G401 (cell line): Measurements from ENCODE around the gene DAPK2. TPM values are rescaled to one million over a fixed set of nuclear protein-coding genes. Genes with fewer than 3 reads are reported as not detected.
"Not testable (repeated sequence)": the region's sequence is repeated elsewhere in the genome, so short reads cannot be mapped to it uniquely, and the experiment has no call there.

Source experiments
- DNase-seq: peaks from one replicate; pipeline ENCODE4 v3.0.0-alpha.2; 2015; ENCODE audit warnings: low spot score
- in situ Hi-C: cut with HindIII; loops from 2 replicates; pipeline ENCODE4 v1.10.0; 2016; ENCODE audit warnings: low sequenced_read_pairs, mixed read lengths
- total RNA-seq: library from RNA; depleted of rRNA; stranded (reverse); fragments of >200 nt; shearing (Covaris generic); gene quantifications from 2 replicates; pipeline ENCODE4 v1.2.3, GENCODE V29; 2014

DAPK2 gene
- total RNA-seq, 1 experiment from 2014 or later: 24.4 TPM

GRCh38 chr15:63962947-63963721 lies 83.2 kb downstream of the DAPK2 start:
- DNase-seq, in situ Hi-C loops: not testable (repeated sequence)

- in situ Hi-C loops: no loop called here
- no peak for DNase-seq
Measured at GRCh38 chr15:63953524-63953923, 92.8 kb downstream of the DAPK2 start.

GRCh38 chr15:63950911-63951481 lies 95.3 kb downstream of the DAPK2 start:
- DNase-seq: no peak
- in situ Hi-C loops: no loop called here

- in situ Hi-C loops: no loop called here
Measured at GRCh38 chr15:63948971-63949370, 97.3 kb downstream of the DAPK2 start.

GRCh38 chr15:63948436-63948835 lies 97.8 kb downstream of the DAPK2 start:
- in situ Hi-C loops: no loop called here
- no peak for DNase-seq

More at GRCh38 chr15:63948971-63949370, 97.3 kb downstream of the DAPK2 start:
- DNase-seq: no peak

GRCh38 chr15:63947228-63947627 lies 99.1 kb downstream of the DAPK2 start:
- no peak for DNase-seq
- in situ Hi-C loops: no loop called here

- DNase-seq: no peak
- in situ Hi-C loops: no loop called here
Measured at GRCh38 chr15:63946524-63947065, 99.7 kb downstream of the DAPK2 start.

GRCh38 chr15:63945838-63946298 lies 100.4 kb downstream of the DAPK2 start:
- in situ Hi-C loops: no loop called here
- peak; percentile 21 for DNase-seq

GRCh38 chr15:63945007-63945788 lies 101.1 kb downstream of the DAPK2 start:
- in situ Hi-C loops: no loop called here
- DNase-seq: peak; percentile 65

GRCh38 chr15:63944681-63944955 lies 101.7 kb downstream of the DAPK2 start:
- in situ Hi-C loops: no loop called here

GRCh38 chr15:63943829-63944680 lies 102.2 kb downstream of the DAPK2 start:
- no peak for DNase-seq
- in situ Hi-C loops: no loop called here

More at GRCh38 chr15:63944681-63944955, 101.7 kb downstream of the DAPK2 start:
- DNase-seq: no peak

- in situ Hi-C loops: no loop called here
Measured at GRCh38 chr15:63942486-63943365, 103.6 kb downstream of the DAPK2 start.

GRCh38 chr15:63941698-63942465 lies 104.4 kb downstream of the DAPK2 start:
- DNase-seq: no peak
- in situ Hi-C loops: no loop called here

More at GRCh38 chr15:63942486-63943365, 103.6 kb downstream of the DAPK2 start:
- no peak for DNase-seq

GRCh38 chr15:63940966-63941620 lies 105.2 kb downstream of the DAPK2 start:
- DNase-seq: peak; percentile 84
- in situ Hi-C loops: no loop called here

GRCh38 chr15:63939531-63940130 lies 106.7 kb downstream of the DAPK2 start:
- peak; percentile 58 for DNase-seq
- in situ Hi-C loops: no loop called here

GRCh38 chr15:63938486-63939061 lies 107.7 kb downstream of the DAPK2 start:
- in situ Hi-C loops: no loop called here

More at GRCh38 chr15:63938486-63939061, 107.7 kb downstream of the DAPK2 start:
- no peak for DNase-seq
